Spinal cord (tissue), 10 donors: Measurements from ENCODE around the gene RBL1. TPM values are rescaled to one million over a fixed set of nuclear protein-coding genes. Genes with fewer than 3 reads are reported as not detected.
"Not testable (repeated sequence)": the region's sequence is repeated elsewhere in the genome, so short reads cannot be mapped to it uniquely, and the experiment has no call there.

Experiments used
- DNase-seq, 6 donors: peaks; one replicate each; pipeline versions ENCODE4 v3.0.0 to v3.0.0-alpha.2; 2013 to 2015; ENCODE audit warnings: low spot score in 6 of 6, low read depth in 4 of 6
- H3K27ac ChIP-seq: one replicate; pipeline ENCODE4 v1.5.1; 2013; ENCODE audit warnings: low read depth, low read length, control low read depth
- H3K27me3 ChIP-seq: one replicate; pipeline ENCODE4 v1.6.1; 2013; ENCODE audit warnings: low read length; ENCODE audit not compliant: control insufficient read depth, insufficient read depth
- H3K36me3 ChIP-seq: one replicate; pipeline ENCODE4 v1.6.1; 2013; ENCODE audit warnings: low read length; ENCODE audit not compliant: control insufficient read depth, insufficient read depth
- H3K4me1 ChIP-seq: one replicate; pipeline ENCODE4 v1.6.1; 2013; ENCODE audit warnings: low read length; ENCODE audit not compliant: control insufficient read depth, insufficient read depth
- H3K4me3 ChIP-seq: one replicate; pipeline ENCODE4 v1.5.1; 2013; ENCODE audit warnings: low read depth, low read length, control low read depth
- H3K9me3 ChIP-seq: one replicate; pipeline ENCODE4 v1.6.1; 2013; ENCODE audit warnings: low read length; ENCODE audit not compliant: control insufficient read depth, insufficient read depth
- WGBS: methylation state at CpG from one replicate; pipeline ENCODE4 v1.1.5; 2013; ENCODE audit warnings: missing lambda C conversion rate; ENCODE audit not compliant: insufficient coverage; 5-methylcytosine and 5-hydroxymethylcytosine counted together
- polyA plus RNA-seq, 2 donors: library from polyadenylated mRNA; unstranded; fragments of 120-200 nt; gene quantifications; one replicate each; pipeline ENCODE4 v1.2.1, GENCODE V29; 2013; ENCODE audit not compliant: insufficient read length in 2 of 2
- total RNA-seq, 2 donors: library from RNA; depleted of rRNA in 1 of 2; stranded (reverse); fragments of 120-200 nt in 1 of 2; fragments of >200 nt in 1 of 2; gene quantifications; one replicate each; pipeline versions ENCODE4 v1.2.3 to v1.2.4, GENCODE V29; 2013 to 2014
- donor health status: healthy.

RBL1 gene
- total and polyA plus RNA-seq, 4 donors = 6.4 to 15.4 (median 11.3) TPM

GRCh38 chr20:37081717-37082289, 14.0 kb downstream of the RBL1 start:
- 96% methylated on average over 4 of the region's 5 CpGs for WGBS
- no peaks in the 10 kb centered on the region for H3K27me3 ChIP-seq
- H3K4me1 ChIP-seq = no peaks in the 10 kb centered on the region
- H3K36me3 ChIP-seq = peaks cover 25% of the 10 kb centered on the region
- DNase-seq = no peak
- H3K4me3 ChIP-seq = no peak overlapping the region
- H3K27ac ChIP-seq = no peak overlapping the region
- H3K9me3 ChIP-seq = no peaks in the 10 kb centered on the region

GRCh38 chr20:37077009-37077408, 18.8 kb downstream of the RBL1 start:
- H3K4me1 ChIP-seq = no peaks in the 10 kb centered on the region
- H3K36me3 ChIP-seq = peaks cover 6% of the 10 kb centered on the region
- H3K27ac ChIP-seq = no peak overlapping the region
- no peaks in the 10 kb centered on the region for H3K27me3 ChIP-seq
- 100% methylated on average over 4 of the region's 8 CpGs for WGBS
- DNase-seq = no peak
- no peaks in the 10 kb centered on the region for H3K9me3 ChIP-seq
- H3K4me3 ChIP-seq = no peak overlapping the region

DNA sequence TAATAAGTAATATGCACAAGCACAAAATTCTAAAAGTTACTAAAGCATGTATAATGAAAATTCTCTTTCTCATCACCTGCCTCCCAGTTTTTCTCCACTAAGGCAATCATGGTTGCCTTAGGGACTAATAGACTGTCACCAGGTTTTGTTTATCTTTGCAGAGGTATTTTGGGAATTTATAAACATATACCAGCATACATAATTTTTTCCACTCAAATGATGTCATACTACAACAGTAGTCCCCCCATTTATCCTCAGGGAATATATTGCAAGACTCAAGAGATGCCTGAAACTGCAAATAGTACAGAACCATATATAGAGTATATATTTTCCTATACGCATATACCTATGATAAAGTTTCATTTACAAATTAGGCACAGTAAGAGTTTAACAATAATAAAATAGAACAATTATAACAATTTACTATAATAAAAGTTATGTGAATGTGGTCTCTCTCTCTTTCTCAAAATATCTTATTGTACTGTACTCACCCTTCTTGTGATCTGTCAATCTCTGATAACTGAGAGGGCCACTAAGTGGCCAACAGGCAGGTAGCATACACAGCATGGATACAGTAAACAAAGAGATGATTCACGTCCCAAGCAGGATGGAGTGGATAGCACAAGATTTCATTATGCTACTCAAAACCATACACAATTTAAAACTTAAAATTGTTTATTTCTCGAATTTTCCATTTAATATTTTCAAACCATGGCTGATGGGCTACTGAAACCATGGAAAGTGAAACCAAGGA, 19.7 kb downstream of the RBL1 start:
- peaks cover 3% of the 10 kb centered on the region for H3K36me3 ChIP-seq
- H3K27ac ChIP-seq = no peak overlapping the region
- no peaks in the 10 kb centered on the region for H3K9me3 ChIP-seq
- WGBS = no CpG with 5 or more reads among the region's 3 CpGs
- H3K4me3 ChIP-seq = no peak overlapping the region
- H3K4me1 ChIP-seq = no peaks in the 10 kb centered on the region
- H3K27me3 ChIP-seq = no peaks in the 10 kb centered on the region
- peak in 1 of 6 donors; percentile 6 for DNase-seq

- Histone ChIP-seq H3K4me3 (no peak overlapping the region), H3K36me3 (peaks cover 3% of the 10 kb centered on the region), H3K4me1 (no peaks in the 10 kb centered on the region), H3K9me3 (no peaks in the 10 kb centered on the region), H3K27ac (no peak overlapping the region), H3K27me3 (no peaks in the 10 kb centered on the region)
- no peak for DNase-seq
- WGBS = 99% methylated on average over 12 of the region's 17 CpGs
Measured at GRCh38 chr20:37072293-37073196, 23.3 kb downstream of the RBL1 start.

GRCh38 chr20:37071481-37071911, 24.3 kb downstream of the RBL1 start:
- no peaks in the 10 kb centered on the region for H3K27me3 ChIP-seq
- H3K4me1 ChIP-seq = no peaks in the 10 kb centered on the region
- H3K36me3 ChIP-seq = peaks cover 3% of the 10 kb centered on the region
- 92% methylated on average over 4 of the region's 4 CpGs for WGBS
- H3K27ac ChIP-seq = no peak overlapping the region
- H3K9me3 ChIP-seq = no peaks in the 10 kb centered on the region
- H3K4me3 ChIP-seq = no peak overlapping the region
- no peak for DNase-seq

GRCh38 chr20:37069563-37069962, 26.2 kb downstream of the RBL1 start:
- H3K36me3 ChIP-seq = not testable (repeated sequence)

GRCh38 chr20:37066168-37066567, 29.6 kb downstream of the RBL1 start:
- 100% methylated on average over 1 of the region's 2 CpGs for WGBS
- Histone ChIP-seq H3K27me3 (no peaks in the 10 kb centered on the region), H3K27ac (no peak overlapping the region), H3K36me3 (peaks cover 16% of the 10 kb centered on the region), H3K4me3 (no peak overlapping the region), H3K4me1 (no peaks in the 10 kb centered on the region), H3K9me3 (no peaks in the 10 kb centered on the region)
- no peak for DNase-seq

More at GRCh38 chr20:37069563-37069962, 26.2 kb downstream of the RBL1 start:
- not testable (repeated sequence) for H3K4me1 ChIP-seq, DNase-seq, H3K27ac ChIP-seq, H3K27me3 ChIP-seq, H3K4me3 ChIP-seq, H3K9me3 ChIP-seq
- WGBS = no CpG with 5 or more reads among the region's 25 CpGs

DNA sequence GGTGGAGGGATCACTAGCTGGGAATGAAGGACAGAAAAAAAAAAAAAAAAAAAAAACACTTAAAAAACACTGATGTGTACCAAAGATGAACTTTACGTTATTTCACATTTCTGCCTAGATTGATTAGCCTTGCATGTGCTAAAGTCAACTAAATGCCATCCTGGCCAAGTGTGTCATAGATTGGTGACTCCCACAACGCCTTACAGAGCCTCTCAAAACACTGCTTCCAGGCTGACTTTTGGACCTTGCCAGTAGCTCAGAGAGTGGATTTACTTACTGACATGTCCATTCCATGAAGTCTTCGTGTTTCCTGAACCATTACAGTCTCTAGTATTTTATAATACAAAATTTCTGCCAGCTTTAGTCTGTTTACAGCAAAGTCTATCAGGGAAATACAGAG, 40.5 kb downstream of the RBL1 start:
- WGBS = 100% methylated on average over 1 of the region's 3 CpGs
- Histone ChIP-seq H3K4me3 (no peak overlapping the region), H3K27me3 (no peaks in the 10 kb centered on the region), H3K27ac (no peak overlapping the region), H3K4me1 (no peaks in the 10 kb centered on the region), H3K36me3 (peaks cover 39% of the 10 kb centered on the region), H3K9me3 (no peaks in the 10 kb centered on the region)
- no peak for DNase-seq

GRCh38 chr20:37053230-37053950, 42.4 kb downstream of the RBL1 start:
- 100% methylated on average over 1 of the region's 4 CpGs for WGBS
- peaks cover 38% of the 10 kb centered on the region for H3K36me3 ChIP-seq

More at GRCh38 chr20:37053230-37053950, 42.4 kb downstream of the RBL1 start:
- Histone ChIP-seq H3K4me1 (no peaks in the 10 kb centered on the region), H3K9me3 (no peaks in the 10 kb centered on the region), H3K4me3 (no peak overlapping the region), H3K27me3 (no peaks in the 10 kb centered on the region), H3K27ac (no peak overlapping the region)
- no peak for DNase-seq
